NCI-H1048 (cell line): ENCODE measurements around the gene RNF13.
A peak's percentile ranks its signal among the peaks of the same experiment; 100 is the strongest.
"Not testable (repeated sequence)": the region's sequence is repeated elsewhere in the genome, so short reads cannot be mapped to it uniquely, and the experiment has no call there.

Source experiments
- DNase-seq: peaks from one replicate; lab custom pipeline; 2025; lab: John Stamatoyannopoulos, UW

Gene RNF13

GRCh38 chr3:149898771-149899170, 85.8 kb downstream of the RNF13 start:
- no peak for DNase-seq

- no peak for DNase-seq
These were observed 87.3 kb downstream of the RNF13 start for GRCh38 chr3:149900322-149900721.

- DNase-seq, result no peak
These were observed 88.8 kb downstream of the RNF13 start for GRCh38 chr3:149901770-149902169.

GRCh38 chr3:149902498-149903139, 89.6 kb downstream of the RNF13 start:
- no peak for DNase-seq

- DNase-seq, result no peak
These were observed 93.0 kb downstream of the RNF13 start for GRCh38 chr3:149906036-149906435.

GRCh38 chr3:149908424-149908957, 95.5 kb downstream of the RNF13 start:
- no peak for DNase-seq

GRCh38 chr3:149909923-149910322, 96.9 kb downstream of the RNF13 start:
- DNase-seq, result no peak

- no peak for DNase-seq
These were observed 104.2 kb downstream of the RNF13 start for GRCh38 chr3:149917124-149917667.

GRCh38 chr3:149919509-149919908, 106.5 kb downstream of the RNF13 start:
- no peak for DNase-seq

- DNase-seq, result no peak
These were observed 107.1 kb downstream of the RNF13 start for GRCh38 chr3:149920119-149920518.

- no peak for DNase-seq
These were observed 120.0 kb downstream of the RNF13 start for GRCh38 chr3:149933008-149933407.

GRCh38 chr3:149933858-149934257, 120.8 kb downstream of the RNF13 start:
- no peak for DNase-seq

- DNase-seq, result no peak
These were observed 121.5 kb downstream of the RNF13 start for GRCh38 chr3:149934524-149934923.

- DNase-seq, result peak; percentile 32
These were observed 123.8 kb downstream of the RNF13 start for GRCh38 chr3:149936812-149937230.

GRCh38 chr3:149938392-149939055, 125.5 kb downstream of the RNF13 start:
- DNase-seq, result not testable (repeated sequence)

GRCh38 chr3:149941186-149941585, 128.2 kb downstream of the RNF13 start:
- no peak for DNase-seq

- DNase-seq, result no peak
These were observed 128.9 kb downstream of the RNF13 start for GRCh38 chr3:149941946-149942345.

GRCh38 chr3:149942409-149942808, 129.4 kb downstream of the RNF13 start:
- DNase-seq, result no peak

- DNase-seq, result not testable (repeated sequence)
These were observed 131.0 kb downstream of the RNF13 start for GRCh38 chr3:149943966-149944365.

GRCh38 chr3:149947231-149947630, 134.2 kb downstream of the RNF13 start:
- DNase-seq, result no peak

GRCh38 chr3:149949181-149949580, 136.2 kb downstream of the RNF13 start:
- DNase-seq, result no peak

GRCh38 chr3:149954812-149955211, 141.8 kb downstream of the RNF13 start:
- DNase-seq, result no peak

GRCh38 chr3:149955449-149955848, 142.4 kb downstream of the RNF13 start:
- no peak for DNase-seq
